ENCODE data around the gene FAM236B.
"Not testable (repeated sequence)": the region's sequence is repeated elsewhere in the genome, so short reads cannot be mapped to it uniquely, and the experiment has no call there.

The FAM236B gene

DNA sequence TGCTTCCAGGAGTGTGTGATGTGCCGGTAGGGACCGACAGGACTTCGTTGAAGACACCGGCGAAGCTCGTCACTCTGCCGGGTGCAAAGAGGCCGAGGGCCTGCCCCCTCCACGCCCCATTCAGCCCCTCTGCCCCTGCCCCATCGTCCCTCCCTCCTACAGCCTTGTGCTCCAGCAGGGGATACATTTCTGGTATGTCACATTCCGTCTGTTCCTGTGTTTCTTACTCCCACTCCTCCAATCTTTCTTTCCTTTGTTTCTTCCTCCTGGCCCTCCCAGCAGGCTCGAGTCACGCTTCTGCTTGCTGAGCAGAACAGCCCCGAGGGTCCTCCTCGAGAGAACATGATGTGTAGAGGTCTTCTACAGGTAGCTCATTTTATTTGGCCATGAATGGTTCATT lies at the start of gene FAM236B:
TSS of gene FAM236B (minus strand) at position 101 of the 400 bp plus-strand sequence. CDS start at position 1, 100 bp downstream.
- DNase-seq (ENCODE audit: low read depth in 2 of 2, low spot score in 1 of 2) = not testable (repeated sequence)

DNA sequence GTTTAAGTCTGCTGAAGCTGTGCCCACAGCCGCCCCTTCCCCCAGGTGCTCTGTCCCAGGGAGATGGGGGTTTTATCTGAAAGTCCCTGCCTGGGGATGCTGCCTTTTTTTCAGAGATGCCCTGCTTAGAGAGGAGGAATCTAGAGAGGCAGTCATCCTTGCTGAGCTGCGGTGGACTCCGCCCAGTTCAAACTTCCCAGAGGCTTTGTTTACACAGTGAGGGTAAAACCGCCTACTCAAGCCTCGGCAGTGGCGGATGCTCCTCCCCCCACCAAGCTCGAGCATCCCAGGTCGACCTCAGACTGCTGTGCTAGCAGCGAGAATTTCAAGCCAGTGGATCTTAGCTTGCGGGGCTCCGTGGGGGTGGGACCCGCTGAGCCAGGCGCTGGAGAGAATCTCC lies 48.2 kb upstream of the FAM236B start:
- not testable (repeated sequence) for DNase-seq (ENCODE audit: low read depth in 2 of 2, low spot score in 1 of 2)

DNA sequence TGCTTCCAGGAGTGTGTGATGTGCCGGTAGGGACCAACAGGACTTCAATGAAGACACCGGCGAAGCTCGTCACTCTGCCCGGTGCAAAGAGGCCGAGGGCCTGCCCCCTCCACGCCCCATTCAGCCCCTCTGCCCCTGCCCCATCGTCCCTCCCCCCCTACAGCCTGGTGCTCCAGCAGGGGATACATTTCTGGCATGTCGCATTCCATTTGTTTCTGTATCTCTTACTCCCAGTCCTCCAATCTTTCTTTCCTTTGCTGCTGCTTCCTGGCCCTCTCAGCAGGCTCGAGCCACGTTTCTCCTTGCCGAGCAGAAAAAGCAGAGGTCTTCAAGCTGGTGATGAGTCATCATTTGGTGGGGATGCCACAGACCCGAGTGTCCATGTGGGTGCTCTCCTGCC lies 25.6 kb upstream of the FAM236B start, which contains the start of gene FAM236D:
TSS of gene FAM236D (minus strand) at position 101 of the 400 bp plus-strand sequence. CDS start at position 1, 100 bp downstream.
- DNase-seq (ENCODE audit: low read depth in 2 of 2, low spot score in 1 of 2) = not testable (repeated sequence)

DNA sequence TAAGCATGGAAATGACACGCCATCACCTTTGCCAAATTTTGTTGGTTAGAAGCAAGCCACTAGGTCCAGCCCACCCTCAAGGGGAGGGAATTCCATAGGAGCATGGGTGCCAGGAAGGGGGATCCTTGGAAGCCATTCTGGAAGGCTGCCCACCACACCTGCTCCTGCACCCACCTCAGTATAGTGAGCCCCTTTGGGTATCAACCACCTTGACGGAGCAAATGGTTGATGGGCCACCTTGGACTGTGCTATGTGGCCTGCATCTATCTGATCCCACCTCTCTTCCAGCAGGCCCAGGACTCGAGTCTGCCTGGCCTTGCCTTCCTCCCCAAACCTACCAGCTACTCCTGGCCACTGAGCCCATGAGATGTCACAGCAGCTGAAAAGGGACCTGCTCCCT lies 7.9 kb upstream of the FAM236B start:
- DNase-seq (ENCODE audit: low read depth in 2 of 2, low spot score in 1 of 2) = not testable (repeated sequence)

DNA sequence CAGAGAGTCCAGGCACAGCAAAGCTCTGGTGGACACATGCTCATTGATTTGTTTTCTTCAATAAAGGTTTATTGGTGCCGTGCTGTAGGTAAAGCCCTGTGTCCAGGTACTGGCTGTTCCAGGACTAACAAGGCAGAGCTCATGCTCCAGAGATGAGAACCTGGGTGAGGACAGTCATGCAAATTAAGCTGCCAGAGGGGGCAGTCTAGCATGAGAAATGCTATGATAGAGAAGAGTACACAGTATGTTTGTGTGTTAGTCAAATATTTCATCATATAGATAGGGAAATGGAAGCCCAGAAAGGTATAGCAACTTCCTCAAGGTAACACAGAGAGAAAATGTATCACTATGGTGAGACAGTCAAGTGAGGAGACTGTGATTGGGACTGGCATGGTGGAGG lies 5.7 kb upstream of the FAM236B start:
- DNase-seq (ENCODE audit: low read depth in 2 of 2, low spot score in 1 of 2) = not testable (repeated sequence)

DNA sequence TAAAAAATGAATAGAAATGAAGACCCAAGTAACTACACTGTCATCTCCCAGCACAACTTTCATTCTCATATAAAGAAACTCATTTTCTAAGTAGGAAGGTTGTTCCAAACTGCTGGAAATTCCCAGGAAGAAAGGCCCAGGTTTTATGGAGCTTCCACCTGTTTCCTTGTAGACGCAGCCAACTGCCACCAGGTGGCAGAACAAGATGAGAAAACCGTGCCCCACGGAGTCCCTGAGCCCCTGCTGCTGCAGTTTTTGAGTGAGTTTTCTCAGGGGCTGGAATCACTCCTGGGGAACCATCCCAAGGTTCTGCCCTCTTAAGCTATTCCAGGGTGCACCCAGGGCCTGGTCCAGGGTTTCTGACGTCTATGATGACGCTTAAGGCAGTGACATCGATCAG lies 1.5 kb upstream of the FAM236B start:
- DNase-seq (ENCODE audit: low read depth in 2 of 2, low spot score in 1 of 2) = not testable (repeated sequence)

DNA sequence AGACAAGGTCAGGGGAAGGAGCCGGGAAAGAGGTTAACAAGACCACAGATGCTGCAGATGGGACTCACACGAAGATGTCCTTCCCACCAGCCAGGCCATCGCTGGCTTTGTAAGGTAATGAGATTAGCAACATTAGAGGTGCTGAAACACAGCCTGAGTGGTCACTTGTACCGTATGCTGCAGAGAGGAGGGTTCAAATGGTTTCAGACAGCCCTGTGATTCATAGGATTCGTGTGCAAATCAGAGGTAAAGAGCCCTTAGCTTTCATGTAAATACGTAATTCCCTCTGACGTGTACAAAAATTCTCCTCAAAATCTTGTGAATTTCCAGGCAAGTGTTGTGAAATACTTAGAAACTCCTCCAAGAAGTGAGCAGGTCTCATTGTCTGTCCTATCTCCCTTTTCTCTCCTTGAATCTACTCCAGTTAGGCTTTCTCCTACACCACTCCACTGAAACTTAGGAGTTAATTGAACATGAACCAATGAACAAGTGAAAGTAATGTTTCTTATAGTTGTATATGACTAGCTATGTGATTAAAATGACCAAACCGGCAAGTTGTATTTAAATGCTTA lies 991 bp upstream of the FAM236B start:
- DNase-seq (ENCODE audit: low read depth in 2 of 2, low spot score in 1 of 2) = not testable (repeated sequence)

DNA sequence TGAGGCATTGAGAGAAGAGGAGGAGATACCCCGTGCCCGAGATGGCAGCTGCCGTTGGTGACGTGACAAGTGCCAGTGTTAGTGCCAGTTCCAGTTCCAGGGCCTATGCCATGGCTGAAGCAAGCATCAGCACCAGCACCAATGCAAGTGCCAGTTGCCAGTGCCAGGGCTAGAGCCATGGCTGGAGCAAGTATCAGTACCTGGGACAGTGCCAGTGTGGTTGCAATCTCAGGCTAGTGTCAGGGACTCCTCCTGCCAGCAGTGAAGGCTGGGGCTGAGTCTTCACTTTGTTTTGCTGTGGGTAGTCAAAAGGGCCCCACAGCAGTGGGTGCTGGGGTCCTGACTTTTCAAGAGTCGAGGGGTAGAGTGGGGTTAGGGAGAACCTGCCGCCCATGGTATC lies 4.3 kb downstream of the FAM236B start:
- DNase-seq (ENCODE audit: low read depth in 2 of 2, low spot score in 1 of 2) = not testable (repeated sequence)

DNA sequence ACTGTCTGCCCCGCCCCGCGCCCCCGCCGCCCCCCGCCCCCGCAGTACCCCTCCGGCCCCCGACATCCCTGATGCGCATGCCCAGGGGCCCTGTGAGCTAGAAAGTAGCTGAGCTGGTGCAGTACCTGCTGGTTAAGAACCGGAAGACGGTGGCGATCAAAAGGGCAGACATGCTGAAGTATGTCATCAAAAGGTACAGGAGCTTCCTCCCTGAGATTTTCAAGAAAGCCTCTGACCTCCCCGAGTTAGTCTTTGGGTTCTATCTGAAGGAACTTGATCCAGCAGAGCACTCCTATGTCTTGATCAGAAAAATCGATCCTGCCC lies 5.0 kb downstream of the FAM236B start:
- not testable (repeated sequence) for DNase-seq (ENCODE audit: low read depth in 2 of 2, low spot score in 1 of 2)

DNA sequence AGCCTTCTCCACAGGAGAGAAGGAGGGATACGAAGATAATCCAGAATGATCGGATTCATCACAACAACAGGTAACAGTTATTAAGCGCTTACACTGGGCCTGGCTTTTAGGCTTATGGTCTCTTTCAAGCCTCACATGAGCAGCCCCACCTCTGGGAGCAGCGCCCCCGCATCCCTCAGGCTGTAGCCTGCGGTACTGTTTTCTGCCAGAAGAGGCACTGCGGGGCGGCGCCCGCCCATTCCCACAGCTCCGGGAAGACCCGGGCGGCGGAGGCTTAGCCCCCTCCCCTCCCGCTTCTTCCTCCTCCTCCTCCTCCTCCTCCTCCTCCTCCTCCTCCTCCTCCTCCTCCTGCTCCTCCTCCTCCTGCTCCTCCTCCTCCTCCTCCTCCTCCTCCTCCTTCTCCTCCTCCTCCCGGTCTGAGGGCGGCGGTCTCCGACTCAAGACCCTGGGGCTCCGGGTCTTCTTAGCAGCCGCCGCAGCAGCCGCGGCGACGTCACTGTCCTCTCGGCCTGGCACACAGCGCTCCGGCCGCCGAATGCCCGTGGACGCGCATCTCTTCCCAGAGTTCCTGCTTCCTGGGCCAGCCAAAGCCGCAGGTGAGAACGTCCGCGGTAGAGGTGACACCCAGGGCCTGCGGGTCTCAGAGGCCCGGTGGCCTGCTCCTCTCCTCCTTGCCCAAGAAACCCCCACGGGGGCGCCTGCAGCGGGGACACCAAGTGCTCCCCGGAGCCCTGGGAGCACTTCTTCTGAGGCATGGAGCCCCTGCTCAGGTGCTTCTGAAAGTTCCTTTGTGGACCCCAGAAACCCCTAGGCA lies 5.6 kb downstream of the FAM236B start, which contains the start of gene DMRTC1B:
TSS of gene DMRTC1B (plus strand) at position 238 of the 814 bp plus-strand sequence. CDS start 68,246 bp downstream, outside the sequence.
- DNase-seq (ENCODE audit: low read depth in 2 of 2, low spot score in 1 of 2) = not testable (repeated sequence)

DNA sequence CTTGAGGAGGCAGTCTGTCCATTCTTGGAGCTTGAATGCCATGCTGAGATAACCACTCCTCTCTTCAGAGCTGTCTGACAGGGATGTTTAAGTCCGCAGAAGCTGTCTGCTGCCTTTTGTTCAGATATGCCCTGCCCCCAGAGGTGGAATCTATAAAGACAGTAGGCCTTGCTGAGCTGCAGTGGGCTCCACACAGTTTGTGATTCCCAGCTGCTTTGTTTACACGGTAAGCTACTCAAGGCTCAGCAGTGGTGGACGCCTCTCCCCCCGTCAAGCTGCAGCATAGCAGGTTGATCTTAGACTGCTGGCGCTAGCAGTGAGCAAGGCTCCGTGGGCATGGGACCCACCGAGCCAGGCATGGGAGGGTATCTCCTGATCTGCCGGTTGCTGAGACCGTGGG lies 22.0 kb downstream of the FAM236B start:
- DNase-seq (ENCODE audit: low read depth in 2 of 2, low spot score in 1 of 2) = not testable (repeated sequence)

DNA sequence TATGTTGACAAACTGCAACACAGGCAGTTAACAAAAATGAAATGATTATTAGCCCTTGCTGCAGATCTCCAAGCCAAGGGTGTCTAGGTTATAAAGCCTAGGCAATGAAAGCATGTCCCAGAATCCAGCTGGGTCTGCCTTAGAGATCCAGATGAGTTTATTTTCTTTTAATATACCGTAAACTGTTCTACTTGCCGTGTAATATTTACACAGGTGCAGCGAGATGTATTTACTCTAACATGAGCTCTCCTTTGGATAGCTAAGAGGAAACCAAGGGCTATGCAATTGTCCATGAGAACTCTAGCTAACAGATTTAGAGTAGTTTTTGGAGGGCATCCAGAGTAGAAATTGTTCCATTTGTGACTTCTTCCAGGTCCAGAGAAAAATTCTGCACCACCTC lies 33.9 kb downstream of the FAM236B start:
- not testable (repeated sequence) for DNase-seq (ENCODE audit: low read depth in 2 of 2, low spot score in 1 of 2)

DNA sequence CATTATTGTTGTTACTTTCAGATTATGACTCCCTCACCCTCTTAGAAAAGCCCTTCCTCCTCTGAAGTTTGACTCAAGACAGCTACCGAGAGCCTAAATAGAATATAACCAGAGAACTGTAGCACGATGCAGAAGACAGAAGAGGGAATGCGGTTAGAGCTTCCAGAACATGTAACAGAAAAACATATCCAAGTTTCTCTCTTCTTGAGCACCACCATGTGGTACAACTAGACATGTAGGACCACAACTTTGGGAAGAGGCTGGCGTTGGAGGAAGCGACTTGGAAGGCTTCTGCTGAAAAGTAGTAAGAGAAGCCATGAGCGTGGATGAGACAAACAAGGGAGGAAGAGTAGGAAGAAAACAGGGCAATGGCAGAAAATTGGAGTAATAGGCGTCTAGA lies 36.9 kb downstream of the FAM236B start:
- DNase-seq (ENCODE audit: low read depth in 2 of 2, low spot score in 1 of 2) = not testable (repeated sequence)

DNA sequence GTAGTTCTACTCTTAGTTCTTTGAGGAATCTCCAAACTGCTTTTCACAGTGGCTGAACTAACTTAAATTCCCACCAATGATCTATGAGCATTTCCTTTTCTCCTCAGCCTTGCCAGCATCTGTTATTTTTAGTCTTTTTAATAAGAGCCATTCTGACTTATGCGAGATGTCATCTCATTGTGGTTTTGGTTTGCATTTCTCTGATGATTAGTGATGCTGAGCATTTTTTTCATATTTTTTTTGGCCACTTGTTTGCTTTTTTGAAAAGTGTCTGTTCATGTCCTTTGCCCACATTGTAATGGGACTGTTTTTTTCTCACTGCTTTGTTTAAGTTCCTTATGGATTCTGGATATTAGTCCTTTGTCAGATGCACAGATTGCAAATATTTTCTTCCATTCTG lies 46.9 kb downstream of the FAM236B start:
- DNase-seq (ENCODE audit: low read depth in 2 of 2, low spot score in 1 of 2) = no peak

DNA sequence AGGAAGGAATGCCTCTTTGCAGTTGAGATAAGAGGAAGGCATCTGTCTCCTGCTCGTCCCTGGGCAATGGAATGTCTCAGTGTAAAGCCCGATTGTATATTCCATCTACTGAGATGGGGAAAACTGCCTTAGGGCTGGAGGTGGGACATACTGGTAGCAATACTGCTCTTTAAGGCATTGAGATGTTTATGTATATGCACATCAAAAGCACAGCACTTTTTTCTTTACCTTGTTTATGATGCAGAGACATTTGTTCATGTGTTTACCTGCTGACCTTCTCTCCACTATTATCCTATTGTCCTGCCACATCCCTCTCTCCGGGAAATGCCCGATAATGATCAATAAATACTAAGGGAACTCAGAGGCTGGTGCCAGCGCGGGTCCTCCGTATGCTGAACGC lies 48.8 kb downstream of the FAM236B start:
- DNase-seq (ENCODE audit: low read depth in 2 of 2, low spot score in 1 of 2) = not testable (repeated sequence)
